Stomach (tissue), 9 donors: ENCODE results near the gene FRAS1. TPM values are rescaled to one million over a fixed set of nuclear protein-coding genes. Genes with fewer than 3 reads are reported as not detected.
"Not testable (repeated sequence)": the region's sequence is repeated elsewhere in the genome, so short reads cannot be mapped to it uniquely, and the experiment has no call there.

Experiments used
- DNase-seq, 2 donors: peaks; one replicate each; pipeline versions ENCODE4 v3.0.0 to v3.0.0-alpha.2; 2013 to 2019
- H3K27ac ChIP-seq, 5 donors: fragments of 200-600 bp in 4 of 5; sonication (generic) in 4 of 5; one replicate each; pipeline ENCODE4 v1.5.1; 2013 to 2019; ENCODE audit warnings: mild to moderate bottlenecking in 1 of 5, moderate library complexity in 1 of 5
- H3K27me3 ChIP-seq, 3 donors: fragments of 200-600 bp; sonication (generic); one replicate each; pipeline ENCODE4 v1.5.1; 2017 to 2019; ENCODE audit warnings: mixed run types in 1 of 3
- H3K36me3 ChIP-seq, 4 donors: fragments of 200-600 bp; sonication (generic); 1 replicate in 3 of 4; 2 replicates in 1 of 4; pipeline ENCODE4 v1.5.1; 2016 to 2019
- H3K4me1 ChIP-seq, 4 donors: fragments of 200-600 bp; sonication (generic); one replicate each; pipeline ENCODE4 v1.5.1; 2016 to 2019
- H3K4me3 ChIP-seq, 4 donors: fragments of 200-600 bp; sonication (generic) in 3 of 4; one replicate each; pipeline ENCODE4 v1.5.1; 2016 to 2019; ENCODE audit warnings: mild to moderate bottlenecking in 1 of 4
- H3K9me3 ChIP-seq, 4 donors: fragments of 200-600 bp; sonication (generic); one replicate each; pipeline ENCODE4 v1.5.1; 2016 to 2019
- CTCF ChIP-seq, 7 experiments: fragments of 450-650 bp in 4 of 7; fragments of 200-600 bp in 3 of 7; sonication (generic) in 3 of 7; IDR thresholded peaks; one replicate each; pipeline ENCODE4 v1.5.1; 2016 to 2019; ENCODE audit warnings: antibody characterized with exemption in 7 of 7, control low read depth in 2 of 7, mild to moderate bottlenecking in 1 of 7
- EP300 ChIP-seq: sonication (generic); formaldehyde crosslinking; IDR thresholded peaks from one replicate; pipeline ENCODE4 v1.6.1; 2017; ENCODE audit warnings: antibody characterized with exemption
- POLR2A ChIP-seq, 4 donors: fragments of 450-650 bp; IDR thresholded peaks; one replicate each; pipeline ENCODE4 v1.6.1; 2016; ENCODE audit warnings: antibody characterized with exemption in 4 of 4, control low read depth in 2 of 4, mild to moderate bottlenecking in 1 of 4, moderate library complexity in 1 of 4
- POLR2AphosphoS5 ChIP-seq, 3 donors: sonication (generic); formaldehyde crosslinking; IDR thresholded peaks; one replicate each; pipeline ENCODE4 v1.6.1; 2016; ENCODE audit warnings: antibody characterized with exemption in 3 of 3
- WGBS, 5 donors: extraction: QIAGEN DNeasy Blood & Tissue Kit in 3 of 5; methylation state at CpG; one replicate each; pipeline versions ENCODE4 v1.1.5 to v1.1.7; 2013 to 2018; 5-methylcytosine and 5-hydroxymethylcytosine counted together
- intact Hi-C: fragments of 100-400 bp; cut with DNase I; formaldehyde crosslinking; loops from one replicate; pipeline ENCODE4 v1.15.1; 2023; ENCODE audit warnings: low total_unique reads
- polyA plus RNA-seq, 3 donors: library from polyadenylated mRNA; stranded (reverse); fragments of 200-250 nt; gene quantifications; one replicate each; pipeline ENCODE4 v1.2.3, GENCODE V29; 2013
- total RNA-seq, 5 donors: library from RNA; depleted of rRNA; stranded (reverse); fragments of >200 nt; gene quantifications; one replicate each; pipeline versions ENCODE4 v1.1.0 to v1.2.3, GENCODE V29; 2014 to 2016
- donor health status: healthy with polysubstance abuse.
- donor health status: Bipolar disorder and iron deficiency.
- donor health status: healthy.

The FRAS1 gene
- total and polyA plus RNA-seq, 8 donors = under 0.01 to 12.7 (median 2.0) TPM

GRCh38 chr4:78120144-78120880 lies 63.2 kb downstream of the FRAS1 start:
- no peak for TF ChIP-seq POLR2AphosphoS5 (IDR thresholded peaks at IDR 0.05)
- no peak for TF ChIP-seq EP300
- TF ChIP-seq CTCF (IDR thresholded peaks at IDR 0.05) = no peak
- TF ChIP-seq POLR2A (IDR thresholded peaks at IDR 0.05) = no peak
- no peaks in the 10 kb centered on the region for H3K9me3 ChIP-seq
- WGBS, 5 donors = 61 to 70% (median 66%) methylated on average over 4 of the region's 4 CpGs
- H3K4me3 ChIP-seq = no peak overlapping the region
- intact Hi-C loops = no loop called here
- H3K4me1 ChIP-seq = no peaks in the 10 kb centered on the region
- H3K27ac ChIP-seq = no peak overlapping the region
- DNase-seq = no peak
- H3K36me3 ChIP-seq = no peaks in the 10 kb centered on the region
- no peaks in the 10 kb centered on the region for H3K27me3 ChIP-seq

DNA sequence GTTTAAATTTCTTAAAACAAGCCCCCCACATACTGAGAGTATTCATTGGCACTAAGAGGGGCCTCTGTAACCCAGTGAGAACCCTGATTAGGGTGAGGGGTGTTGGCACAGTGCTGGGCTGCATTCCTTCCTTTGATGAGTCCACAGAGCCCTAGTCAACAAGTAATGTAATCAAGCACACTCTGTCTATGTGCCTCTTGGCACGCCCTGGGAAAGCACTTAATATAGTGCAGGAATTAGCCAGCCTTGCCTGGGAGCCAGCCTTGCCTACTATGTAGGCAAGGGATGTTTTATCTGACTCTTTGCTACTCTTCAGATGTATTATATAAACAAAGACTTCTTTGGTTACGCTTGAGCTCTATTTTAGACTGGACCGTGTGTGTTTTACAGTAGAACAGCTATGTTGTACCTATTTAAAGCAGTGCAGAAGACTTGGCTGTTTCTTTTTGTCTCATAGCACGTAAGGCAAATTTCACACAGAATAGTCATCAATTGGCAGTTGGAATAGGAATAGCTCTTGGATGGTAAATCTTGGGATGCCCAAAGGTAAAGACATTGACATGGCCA lies 64.3 kb downstream of the FRAS1 start:
- H3K27me3 ChIP-seq = no peaks in the 10 kb centered on the region
- no peaks in the 10 kb centered on the region for H3K36me3 ChIP-seq
- intact Hi-C loops = no loop called here
- TF ChIP-seq EP300 (no peak), POLR2A (IDR thresholded peaks at IDR 0.05) (no peak), POLR2AphosphoS5 (IDR thresholded peaks at IDR 0.05) (no peak), CTCF (IDR thresholded peaks at IDR 0.05) (no peak)
- H3K4me3 ChIP-seq = no peak overlapping the region
- no peak overlapping the region for H3K27ac ChIP-seq
- 43 to 52% (median 48%) methylated on average over 4 of the region's 4 CpGs for WGBS, 5 donors
- H3K9me3 ChIP-seq = no peaks in the 10 kb centered on the region
- peak in 1 of 2 donors; percentile 57 for DNase-seq
- no peaks in the 10 kb centered on the region for H3K4me1 ChIP-seq

- DNase-seq, intact Hi-C loops: not testable (repeated sequence)
Observed at GRCh38 chr4:78125834-78126331, 68.8 kb downstream of the FRAS1 start.

DNA sequence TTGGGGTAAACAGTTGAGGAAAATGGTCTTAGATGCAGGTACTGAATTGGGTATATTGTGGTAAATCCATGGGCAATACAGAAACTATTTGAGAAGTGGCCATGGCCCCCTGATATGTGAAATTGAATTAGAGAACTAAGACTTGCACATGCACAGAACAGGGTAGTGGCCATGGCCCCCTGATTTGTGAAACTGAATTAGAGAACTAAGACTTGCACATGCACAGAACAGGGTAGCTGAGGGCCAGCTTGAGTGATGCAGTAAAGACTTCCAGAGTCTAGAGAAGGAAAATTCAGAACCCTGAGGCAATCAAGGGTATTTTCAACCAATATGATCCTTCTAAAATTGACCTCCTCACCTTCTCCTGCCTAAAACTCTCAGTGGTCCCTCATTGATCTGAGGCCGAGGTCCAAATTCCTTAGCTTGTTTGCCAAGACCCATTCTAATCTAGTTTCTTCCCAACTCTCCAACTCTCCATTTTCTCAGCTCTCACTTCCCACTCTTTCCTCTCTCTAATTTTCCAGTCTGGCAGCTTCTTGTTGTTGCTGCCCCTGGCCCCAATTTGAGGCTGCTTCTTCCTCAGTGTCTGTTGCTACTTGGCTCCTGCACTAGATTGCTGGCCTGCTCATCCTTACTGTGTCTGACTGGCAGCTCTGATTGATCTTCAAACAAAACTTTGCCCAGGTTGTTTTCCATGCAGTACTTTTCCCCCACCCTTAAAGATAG lies 72.4 kb downstream of the FRAS1 start:
- intact Hi-C loops = no loop called here
- Histone ChIP-seq H3K27ac (no peak overlapping the region), H3K4me1 (no peaks in the 10 kb centered on the region), H3K9me3 (no peaks in the 10 kb centered on the region), H3K36me3 (no peaks in the 10 kb centered on the region), H3K27me3 (no peaks in the 10 kb centered on the region), H3K4me3 (no peak overlapping the region)
- no peak for DNase-seq
- WGBS, 5 donors = 75 to 100% (median 89%) methylated on average over 1 of the region's 1 CpG
- TF ChIP-seq EP300 (no peak), POLR2AphosphoS5 (IDR thresholded peaks at IDR 0.05) (no peak), POLR2A (IDR thresholded peaks at IDR 0.05) (no peak), CTCF (IDR thresholded peaks at IDR 0.05) (no peak)

More at GRCh38 chr4:78125834-78126331, 68.8 kb downstream of the FRAS1 start:
- H3K9me3 ChIP-seq, H3K4me3 ChIP-seq, H3K4me1 ChIP-seq, H3K27me3 ChIP-seq, H3K36me3 ChIP-seq, H3K27ac ChIP-seq: not testable (repeated sequence)
- 51 to 100% (median 56%) methylated on average over 2 to 6 of the region's 6 CpGs for WGBS, 5 donors
